NCI-H1105 treated with DMSO at 0.1 percent for 48 hours (cell line): ENCODE results near the gene FLT1.

Experiments used
- DNase-seq: peaks from one replicate; lab custom pipeline; 2025; lab: John Stamatoyannopoulos, UW

Gene FLT1

DNA sequence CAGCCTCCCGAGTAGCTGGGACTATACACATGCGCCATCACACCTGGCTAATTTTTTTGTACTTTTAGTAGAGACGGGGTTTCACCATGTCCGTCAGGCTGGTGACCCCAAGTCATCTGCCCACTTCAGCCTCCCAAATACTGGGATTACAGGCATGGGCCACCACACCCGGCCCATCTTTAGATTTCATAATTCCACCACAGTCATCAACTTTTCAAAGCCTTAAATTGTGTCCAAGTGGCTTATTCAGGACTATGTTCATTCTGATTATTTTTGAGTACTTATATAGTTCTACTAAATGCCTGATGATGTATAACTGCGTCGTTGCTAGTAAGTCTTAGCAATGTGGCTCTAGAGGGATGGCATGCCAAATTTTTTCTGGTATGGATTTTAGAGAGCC lies 36.9 kb downstream of the FLT1 start:
- no peak for DNase-seq

DNA sequence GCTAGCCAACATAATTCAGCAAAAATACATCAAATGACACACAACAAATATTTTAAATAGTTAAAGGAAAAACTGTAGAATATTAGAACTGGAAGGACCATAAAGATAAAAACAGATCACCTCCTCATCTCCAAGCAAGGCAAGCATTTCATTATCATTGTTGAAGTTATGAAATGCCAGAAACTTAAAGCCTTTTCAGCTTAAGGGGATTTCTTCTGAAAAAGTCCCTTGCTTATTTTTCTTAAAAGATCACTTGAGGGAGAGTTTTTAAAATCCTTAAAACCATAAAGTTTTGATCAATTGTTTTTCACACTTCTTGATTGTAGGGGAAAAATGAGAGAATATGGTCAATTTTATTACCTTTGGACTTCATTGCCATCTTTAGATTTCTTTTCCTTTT lies 37.4 kb downstream of the FLT1 start:
- DNase-seq: no peak

DNA sequence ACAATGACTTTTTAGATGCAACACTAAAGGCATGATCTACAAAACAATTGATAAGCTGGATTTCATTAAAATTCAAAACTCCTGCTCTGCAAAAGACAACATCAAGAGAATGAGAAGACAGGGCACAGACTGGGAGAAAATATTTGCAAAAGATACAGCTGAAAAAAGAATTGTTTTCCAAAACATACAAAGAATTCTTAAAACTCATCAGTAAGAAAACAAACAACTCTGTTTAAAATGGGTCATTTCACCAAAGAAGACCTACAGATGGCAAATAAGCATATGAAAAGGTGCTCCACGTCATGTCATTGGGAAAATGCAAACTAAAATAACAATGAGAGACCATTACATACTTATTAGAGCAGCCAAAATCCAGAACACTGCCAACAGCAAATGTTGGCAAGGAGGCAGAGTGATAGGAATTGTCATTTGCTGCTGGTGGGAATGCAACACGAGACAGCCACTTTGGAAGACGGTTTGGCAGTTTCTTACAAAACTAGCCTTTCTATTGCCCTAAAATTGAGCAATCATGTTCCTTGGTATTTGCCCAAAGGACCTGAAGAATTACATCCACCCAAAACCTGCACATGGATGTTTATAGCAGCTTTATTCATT lies 39.2 kb downstream of the FLT1 start:
- no peak for DNase-seq

DNA sequence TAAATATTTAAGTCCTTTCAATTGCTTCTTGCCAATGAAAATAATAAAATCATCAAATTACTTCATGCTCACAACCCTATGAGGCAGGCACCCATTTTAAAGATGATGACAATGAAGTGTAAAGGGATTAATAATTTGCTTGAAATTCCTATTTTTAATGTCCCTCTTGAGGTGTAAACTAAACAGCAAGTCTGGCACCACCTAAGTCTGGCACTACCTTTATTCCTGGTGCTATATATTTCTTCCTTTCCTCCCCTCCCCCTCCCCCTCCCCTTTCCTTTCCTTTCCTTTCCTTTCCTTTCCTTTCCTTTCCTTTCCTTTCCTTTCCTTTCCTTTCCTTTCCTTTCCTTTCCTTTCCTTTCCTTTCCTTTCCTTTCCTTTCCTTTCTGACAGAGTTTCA lies 42.2 kb downstream of the FLT1 start:
- DNase-seq: no peak

DNA sequence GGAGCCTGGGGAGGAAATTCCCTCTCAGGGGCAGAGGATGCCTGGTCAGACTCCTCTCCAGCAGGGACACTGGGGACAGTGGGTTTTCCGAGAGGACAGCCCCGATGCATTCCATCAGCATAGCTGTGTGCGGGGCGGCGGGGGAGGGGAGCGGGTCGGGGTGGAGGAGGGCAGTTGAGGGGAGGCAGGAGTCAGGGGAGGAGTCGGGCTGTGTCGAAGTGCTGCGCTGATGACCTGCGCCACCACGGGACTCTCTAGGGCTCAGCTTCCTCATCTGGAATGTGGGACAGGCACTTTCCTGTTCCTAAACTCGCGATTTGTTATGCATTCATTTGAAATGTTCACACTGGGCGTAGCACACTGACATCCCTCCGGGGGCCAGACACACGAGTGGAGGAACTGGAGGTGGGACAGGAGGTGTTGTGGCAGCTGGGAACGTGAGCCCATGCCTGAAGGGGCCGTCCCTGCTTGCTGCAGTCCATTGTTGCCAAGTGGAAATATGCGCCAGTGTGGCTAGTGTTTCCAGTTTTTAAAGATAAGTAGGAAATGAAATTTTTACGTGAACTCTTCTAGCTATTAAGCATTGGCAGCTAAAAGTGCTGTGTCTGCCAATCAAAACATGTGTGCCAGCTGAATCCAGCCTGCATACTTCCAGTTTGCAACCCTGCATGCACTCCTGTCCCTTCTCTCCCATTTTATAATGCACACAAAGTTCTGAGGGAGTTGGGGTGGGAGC lies 43.3 kb downstream of the FLT1 start:
- DNase-seq: no peak

DNA sequence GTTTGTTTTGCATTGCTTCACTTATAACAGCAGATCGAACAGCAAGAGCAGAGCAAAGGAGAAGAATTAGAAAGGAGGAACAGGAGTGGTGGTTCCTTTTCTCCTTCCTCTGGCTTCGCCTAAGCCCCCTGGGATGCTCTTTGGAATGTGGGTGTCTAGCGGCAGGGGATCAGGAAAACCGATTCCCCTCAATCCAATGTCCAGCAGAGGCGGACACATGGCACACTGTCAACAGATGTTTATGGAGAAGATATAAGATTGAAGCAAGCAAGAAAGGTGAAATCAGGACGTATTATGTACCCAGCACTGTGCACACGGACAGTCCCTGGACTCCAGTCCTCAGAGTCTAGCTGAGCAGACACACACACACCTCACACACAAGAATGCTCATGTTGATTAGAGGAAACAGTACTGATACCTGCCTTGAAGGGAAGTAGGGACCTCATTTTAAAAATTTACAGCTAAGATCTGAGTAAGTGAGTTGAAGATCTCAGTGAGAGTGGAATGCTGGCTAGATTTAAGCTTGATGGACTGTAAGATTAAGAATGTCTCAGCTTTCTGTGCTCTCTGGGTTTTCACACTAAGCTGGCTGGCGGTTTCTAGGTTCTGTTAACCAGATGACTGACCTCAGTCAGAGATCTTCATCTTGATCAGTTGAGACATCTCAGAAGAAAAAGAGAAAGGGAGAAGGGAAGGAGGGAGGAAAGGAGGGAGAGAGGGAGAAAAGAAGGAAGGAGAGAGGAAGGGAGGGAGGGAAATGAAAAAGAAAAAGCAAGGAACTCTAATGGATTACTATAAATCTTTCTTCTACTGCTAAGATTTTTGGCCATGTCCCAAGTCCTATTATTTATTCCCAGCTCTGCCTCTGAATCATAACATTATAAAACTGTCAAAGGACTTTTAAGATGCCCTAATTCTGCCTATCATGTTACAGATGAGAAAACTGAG lies 44.8 kb downstream of the FLT1 start:
- DNase-seq: no peak

DNA sequence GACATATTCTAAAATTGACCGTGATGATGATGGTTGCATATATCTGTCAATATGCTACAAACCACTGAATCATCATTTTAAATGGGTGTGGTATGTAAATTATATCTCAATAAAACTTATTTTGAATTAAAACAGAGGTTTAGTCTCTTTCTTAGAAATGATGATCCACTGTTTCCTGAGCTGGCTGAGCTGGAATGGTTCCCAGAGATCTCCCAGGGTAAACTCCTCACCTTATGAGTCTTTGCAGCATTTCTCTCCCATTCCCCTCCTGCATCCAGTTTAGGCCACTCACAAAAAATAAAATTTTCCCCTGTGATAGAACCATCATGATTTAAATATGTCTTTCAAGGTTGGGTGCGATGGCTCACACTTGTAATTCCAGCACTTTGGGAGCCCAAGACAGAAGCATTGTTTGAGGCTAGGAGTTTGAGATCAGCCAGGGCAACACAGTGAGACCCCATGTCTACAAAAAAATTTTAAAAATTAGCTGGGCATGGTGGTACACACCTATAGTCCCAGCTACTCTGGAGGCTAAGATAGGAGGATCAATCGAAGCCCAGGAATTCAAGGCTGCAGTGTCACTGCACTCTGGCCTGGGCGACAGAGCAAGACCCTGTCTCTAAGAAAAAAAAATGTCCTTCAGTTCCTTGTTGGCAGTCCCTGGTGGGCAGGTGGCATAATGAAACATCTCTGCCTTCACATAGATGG lies 46.1 kb downstream of the FLT1 start:
- DNase-seq: no peak

DNA sequence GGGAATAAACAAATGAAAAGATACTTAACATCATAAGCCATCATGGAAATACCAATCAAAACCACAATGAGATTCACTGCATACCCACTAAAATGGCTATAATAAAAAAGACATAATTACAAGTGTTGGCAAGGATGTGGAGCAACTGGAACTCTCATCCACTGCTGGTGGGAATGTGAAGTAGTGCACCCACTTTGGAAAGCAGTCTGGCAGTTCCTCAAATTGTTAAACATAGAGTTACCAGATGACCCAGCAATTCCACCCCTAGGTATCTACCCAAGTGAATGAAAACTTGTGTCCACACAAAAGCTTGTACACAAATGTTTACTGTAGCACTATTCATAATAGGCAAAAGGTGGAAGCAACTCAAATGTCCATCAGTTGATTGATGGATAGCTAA lies 46.9 kb downstream of the FLT1 start:
- DNase-seq: no peak

DNA sequence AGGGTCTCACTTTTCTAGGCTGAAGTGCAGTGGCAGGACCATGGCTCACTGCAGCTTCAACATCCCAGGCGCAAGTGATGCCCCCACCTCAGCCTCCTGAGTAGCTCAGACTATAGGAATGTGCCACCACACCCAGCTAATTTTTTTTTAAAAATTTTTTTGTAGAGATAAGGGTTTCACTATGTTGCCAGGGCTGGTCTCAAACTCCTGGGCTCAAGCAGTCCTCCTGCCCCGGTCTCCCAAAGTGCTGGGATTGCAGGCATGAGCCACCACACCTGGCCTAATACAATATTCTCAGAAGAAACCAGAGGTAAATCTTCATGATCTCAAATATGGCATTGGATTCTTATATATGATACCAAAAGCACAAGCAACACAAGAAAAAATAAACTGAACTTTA lies 47.7 kb downstream of the FLT1 start:
- DNase-seq: no peak

DNA sequence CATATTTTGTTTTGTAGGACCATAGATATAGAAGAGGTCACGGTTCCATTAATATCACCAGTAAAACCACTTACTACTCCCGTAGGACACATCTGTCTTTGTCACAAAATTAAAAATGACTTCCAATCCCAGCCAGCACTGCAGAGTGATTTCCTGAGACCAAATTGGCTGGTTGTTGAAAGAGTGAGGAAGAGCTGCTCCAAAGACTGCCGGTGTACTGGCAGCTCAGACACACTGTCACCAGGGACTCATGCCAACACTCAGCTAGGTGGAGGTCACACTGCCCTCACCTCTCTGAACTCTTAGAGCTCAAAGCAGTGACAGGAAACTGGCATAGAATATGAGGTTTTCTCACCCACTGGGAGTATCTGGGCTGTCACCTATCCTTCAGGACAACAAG lies 52.1 kb downstream of the FLT1 start:
- no peak for DNase-seq

DNA sequence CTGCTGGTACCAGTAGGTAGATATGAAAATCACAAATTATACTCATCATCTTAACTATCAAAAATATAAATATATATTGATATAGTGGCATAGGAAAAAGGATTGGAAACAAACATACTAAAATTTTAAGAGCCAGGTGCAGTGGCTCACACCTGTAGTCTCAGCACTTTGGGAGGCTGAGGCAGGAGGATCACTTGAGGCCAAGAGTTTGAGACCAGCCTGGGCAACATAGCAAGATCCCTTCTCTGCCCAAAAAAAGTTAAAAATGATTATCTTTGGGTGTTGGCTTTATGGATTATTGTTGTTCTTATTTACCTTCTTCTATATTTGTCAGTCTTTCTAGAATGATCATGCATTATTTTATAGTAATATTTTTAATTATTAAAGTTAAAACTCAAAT lies 53.4 kb downstream of the FLT1 start:
- no peak for DNase-seq

DNA sequence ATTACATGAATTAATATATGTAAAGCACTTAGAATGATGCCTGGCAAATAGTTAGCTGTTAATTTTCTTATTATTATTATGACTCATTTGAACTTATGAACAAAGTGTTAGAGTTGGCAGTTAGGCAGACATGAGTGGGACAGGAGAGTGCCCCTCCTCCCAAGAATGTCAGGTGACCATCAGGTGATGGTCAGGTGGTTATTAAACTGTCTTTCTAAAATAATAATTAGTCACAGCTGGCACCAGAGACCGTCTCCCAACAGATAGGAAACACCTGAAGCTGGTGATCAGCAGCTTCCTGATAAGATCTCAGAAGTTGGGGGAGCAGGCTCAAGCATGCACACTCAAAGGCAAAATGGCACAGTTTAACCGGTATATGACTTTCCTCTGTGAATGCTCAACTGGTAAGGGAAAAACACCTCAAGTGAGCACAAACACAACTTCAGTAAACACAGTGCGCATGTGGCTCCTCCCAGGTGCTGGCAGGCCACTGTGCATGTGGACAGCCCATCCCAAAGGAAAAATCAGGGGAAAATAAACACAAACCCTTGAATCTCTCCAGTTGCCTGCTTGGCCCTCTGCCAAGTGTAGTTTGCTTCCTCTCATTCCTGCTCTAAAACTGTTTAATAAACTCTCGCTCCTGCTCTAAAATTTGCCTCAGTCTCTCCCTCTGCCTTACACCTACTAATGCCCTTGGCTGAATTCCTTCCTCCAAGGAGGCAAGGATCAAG lies 54.0 kb downstream of the FLT1 start:
- DNase-seq: no peak

DNA sequence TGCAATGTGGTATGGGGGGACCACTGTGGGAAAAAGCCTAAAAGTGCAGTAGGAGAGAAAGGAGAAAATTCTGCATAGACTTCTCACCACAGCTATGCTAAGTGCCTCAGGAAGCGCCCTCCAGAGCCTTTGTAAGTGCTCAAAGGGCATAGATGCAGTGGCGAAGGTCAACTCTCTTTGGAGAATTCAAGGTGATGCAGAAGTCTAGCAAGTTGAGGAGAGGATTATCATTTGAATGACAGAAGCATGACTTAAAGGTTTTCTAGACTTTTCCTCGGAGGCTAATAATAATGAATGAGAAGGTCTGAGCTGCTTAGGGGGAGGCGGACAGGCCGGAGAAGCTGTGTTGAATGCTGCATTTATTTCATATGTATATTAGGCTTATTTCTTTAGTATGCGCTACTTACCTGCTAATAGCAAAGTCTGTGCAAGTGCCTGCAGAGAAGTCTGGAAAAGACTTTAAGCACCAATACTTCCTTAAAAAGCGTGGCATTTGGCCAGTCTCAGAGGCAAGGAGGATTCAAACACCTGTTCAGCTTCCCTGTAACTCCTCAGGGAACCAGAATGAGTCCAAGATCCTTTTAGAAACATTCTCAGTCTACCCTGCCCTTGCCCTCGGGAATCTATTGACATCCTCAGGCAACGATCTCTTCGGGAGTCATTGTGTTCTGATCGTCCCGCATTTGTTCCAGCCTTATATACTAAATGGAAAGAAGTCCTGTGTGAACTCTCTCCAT lies 56.2 kb downstream of the FLT1 start:
- no peak for DNase-seq

DNA sequence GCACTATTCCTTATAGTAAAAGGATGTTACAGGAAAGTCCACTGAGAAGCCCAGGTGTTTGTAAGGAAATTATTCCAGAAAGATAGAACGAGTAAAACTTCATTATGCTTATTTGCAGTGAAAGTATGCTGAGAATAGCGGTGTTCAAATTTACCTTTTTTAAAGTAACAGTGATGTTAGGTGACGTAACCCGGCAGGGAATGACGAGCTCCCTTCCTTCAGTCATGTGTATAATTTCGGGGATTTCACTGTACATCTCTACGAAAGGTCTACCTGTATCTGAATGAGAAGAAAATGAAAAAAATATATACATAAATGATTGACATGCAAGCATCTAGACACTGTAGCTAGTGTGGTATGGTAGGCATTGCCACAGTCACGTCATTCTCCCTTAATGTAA lies 56.9 kb downstream of the FLT1 start:
- no peak for DNase-seq

DNA sequence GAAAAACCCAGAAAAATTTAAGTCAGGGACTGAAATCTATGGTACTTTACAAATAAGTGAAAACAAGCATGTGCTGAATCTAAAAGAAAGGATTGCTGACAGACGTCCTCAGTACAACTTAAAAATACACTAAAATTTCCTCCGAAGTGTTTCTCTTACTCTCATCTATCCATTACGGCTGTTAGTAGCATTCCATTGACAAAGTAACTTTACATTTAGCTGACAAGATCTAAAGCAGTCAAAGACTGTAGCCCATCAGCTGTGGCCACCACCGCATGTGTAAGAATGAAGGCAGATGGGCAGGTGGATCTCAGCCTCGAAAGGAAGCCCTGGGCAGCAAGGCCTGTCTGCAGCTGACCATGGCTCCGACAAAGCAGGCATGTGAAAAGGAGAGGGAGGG lies 59.0 kb downstream of the FLT1 start:
- no peak for DNase-seq

DNA sequence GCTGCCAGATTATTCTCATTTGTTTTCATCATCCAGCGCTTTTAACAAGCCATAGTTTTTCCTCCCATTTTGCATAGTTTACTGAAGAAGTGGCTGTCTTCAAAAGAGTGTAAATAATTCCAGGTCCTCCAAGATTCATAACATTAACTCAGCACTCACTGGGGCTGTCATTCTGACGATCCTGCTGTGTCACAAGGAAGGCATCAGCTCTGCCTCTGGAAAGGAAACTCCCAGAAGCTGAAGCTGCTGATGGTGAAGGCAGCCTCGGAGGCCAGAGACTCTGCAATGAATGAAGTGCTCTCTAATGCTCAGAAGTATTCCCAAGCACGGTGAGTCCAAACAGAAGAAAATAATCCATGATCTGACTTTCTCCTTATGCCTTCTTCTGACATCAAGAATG lies 60.0 kb downstream of the FLT1 start:
- DNase-seq: no peak

DNA sequence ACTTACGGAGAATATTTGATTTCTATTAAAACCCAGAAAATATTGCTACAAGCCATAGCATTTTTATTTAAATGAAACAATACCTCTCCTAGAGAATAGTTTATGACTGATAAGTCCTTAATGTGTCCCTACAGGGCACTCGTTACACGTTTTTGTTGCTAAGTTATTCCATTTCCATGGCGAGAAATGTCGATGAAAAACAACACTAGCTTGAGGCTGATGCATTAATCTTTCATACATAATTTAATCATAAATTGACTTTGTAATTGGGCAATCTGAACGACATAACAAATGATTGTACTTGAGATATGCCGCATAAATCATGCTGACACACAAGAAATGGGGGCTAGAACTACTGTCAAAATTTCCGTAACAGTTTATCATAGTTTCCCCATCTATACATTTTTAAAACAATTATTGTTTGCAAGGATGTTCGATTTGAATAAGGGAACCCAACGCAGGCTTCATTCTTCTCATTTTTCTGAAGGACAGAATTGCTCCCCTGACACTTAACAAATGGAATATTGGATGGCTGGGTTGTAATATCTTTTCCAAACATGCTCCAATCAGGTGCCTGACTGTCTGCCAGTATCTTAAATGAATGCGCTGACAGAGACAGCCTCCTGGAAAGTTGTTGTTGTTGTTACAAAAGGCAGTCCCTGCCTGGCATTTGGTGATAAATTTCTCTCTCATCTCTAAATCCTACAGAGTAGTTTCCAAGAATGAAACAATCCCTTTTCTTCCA lies 61.9 kb downstream of the FLT1 start:
- no peak for DNase-seq

DNA sequence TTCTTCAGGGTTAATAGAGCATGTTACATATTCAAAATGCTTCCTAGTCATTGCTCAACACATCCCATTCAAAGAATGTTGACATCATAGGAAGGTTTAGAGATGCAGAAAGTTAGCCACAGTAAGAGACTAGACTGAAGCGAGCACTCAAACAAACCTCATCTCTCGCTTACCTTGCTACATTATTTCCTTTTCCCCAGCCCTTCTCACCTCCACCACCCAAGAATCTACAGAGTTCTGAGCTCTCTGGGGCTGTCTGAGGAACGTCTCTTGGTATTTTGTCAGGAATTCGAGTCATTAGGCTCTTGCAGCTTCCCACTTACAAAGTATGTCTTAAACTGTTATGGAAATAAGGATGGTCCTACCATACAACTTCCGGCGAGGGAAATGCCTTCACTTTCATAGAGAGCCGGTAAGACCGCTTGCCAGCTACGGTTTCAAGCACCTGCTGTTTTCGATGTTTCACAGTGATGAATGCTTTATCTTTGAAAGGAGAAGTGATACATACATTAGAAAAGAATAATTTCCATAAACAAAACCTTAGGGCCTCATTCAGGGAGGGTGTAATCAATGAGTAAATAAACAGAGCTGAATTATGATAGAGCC lies 65.1 kb downstream of the FLT1 start:
- no peak for DNase-seq

DNA sequence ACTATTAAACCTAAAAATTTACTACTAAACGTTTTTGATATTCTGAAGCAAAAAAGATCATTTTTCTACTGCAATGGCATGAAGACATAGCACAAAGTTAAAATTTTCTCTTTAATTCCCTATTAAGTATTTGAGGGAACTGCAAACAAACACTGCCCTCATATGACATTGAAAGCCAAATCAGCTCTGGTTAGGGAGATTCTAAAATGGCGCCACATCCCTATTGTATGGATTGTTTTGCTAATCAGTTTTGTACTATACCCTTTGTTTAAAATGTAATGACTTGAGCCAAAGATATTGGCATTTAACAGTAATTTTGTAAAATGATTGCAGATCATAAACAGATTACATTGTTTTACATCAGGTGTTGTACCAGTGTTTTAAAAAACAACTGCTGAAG lies 65.8 kb downstream of the FLT1 start:
- no peak for DNase-seq

DNA sequence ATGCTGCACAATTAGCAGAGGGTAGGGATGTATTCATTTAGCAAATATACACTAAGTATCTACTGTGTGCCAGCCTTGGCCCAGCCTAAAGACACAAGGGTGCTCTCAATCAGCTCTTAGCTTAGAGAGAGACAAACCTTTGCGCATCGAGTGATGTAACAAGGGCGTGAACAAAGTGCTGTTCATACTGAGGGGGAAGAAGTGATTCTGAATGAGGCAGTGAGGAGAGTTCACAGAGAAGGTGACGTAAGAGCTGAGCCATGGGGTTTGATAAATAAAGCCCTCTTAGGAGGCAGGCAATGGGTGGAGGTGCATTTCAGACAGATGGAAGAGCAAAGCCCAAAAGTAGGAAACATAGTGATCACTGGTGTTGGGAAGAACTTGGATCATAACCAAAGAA lies 68.5 kb downstream of the FLT1 start:
- no peak for DNase-seq
